Fibroblast of skin of scalp (primary cell): ENCODE measurements around the gene WWP2.
"Not testable (repeated sequence)": the region's sequence is repeated elsewhere in the genome, so short reads cannot be mapped to it uniquely, and the experiment has no call there.

Experiments used
- DNase-seq: peaks from one replicate; pipeline ENCODE4 v3.0.0-alpha.2; 2013

WWP2 gene

DNA sequence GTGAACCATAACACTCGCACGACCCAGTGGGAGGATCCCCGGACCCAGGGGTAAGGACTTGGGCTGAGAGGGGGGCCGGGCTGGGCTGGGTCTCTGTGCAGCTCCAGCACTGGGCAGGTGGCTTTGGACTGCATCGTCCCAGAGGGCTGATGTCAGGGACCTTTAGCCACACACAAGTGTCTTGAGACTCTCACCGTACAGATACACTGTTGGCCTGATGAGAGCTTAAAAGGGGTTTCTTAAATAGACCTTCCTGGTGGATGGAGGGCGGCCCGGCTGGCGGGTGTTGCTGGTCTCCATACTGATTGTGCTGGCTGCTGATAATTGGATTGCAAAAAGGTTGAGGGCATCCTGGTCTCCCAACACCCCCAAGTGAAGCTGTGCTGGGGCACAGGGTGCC lies 167.3 kb downstream of the WWP2 start:
- DNase-seq = no peak

GRCh38 chr16:69930117-69930776 lies 168.1 kb downstream of the WWP2 start:
- DNase-seq = peak; percentile 72

DNA sequence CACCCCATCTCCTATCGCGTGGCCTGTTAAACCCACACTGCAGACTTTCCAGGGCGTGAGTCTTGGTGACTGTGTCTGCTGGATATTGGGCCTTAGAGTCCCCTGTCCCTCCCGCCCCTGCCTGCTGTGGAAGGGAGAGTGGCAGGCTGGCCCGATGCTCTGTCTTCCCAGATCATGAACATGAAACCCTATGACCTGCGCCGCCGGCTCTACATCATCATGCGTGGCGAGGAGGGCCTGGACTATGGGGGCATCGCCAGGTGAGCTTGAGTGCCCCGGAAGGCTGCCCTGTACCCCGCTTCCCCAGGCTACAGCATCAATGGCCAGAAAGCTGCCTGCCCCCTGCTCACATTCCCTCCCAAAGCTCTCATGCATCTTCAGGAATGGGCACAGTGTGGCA lies 169.5 kb downstream of the WWP2 start:
- no peak for DNase-seq

- no peak for DNase-seq
Measured at GRCh38 chr16:69932228-69932627, 170.1 kb downstream of the WWP2 start.

DNA sequence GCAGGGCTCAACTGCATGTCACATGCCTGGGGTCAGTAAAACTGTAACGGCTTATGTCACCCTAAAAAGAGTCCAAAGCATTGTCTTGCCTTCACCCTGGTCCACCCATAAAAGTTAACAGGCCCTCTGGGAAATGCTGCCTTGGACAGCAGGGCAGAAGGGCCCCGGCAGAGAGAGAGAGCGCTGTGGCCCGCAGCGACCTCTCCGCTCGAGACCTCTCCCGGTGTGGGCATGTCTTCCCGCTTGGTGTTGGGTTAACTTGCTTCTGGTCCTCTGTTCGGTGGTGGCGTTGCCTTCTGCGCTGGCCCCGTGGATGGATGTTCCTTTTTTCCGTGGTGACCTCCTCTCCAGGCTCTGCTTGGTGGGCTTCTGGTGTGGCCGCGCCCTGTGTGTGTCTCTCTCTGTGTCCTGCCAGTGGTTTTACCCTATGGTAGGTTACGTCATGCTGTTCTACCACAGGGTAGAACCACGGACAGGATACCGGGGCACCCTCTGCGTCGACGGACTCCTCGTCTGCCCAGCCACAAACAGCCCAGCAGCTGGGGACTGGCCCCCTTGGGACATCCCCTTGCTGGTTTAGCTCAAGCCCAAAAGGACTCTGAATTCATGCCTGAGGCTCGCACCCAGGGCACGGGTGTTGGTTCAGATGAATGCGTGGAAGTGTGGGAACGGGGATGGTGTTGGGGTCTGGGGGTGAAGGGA lies 170.7 kb downstream of the WWP2 start:
- no peak for DNase-seq

- no peak for DNase-seq
Measured at GRCh38 chr16:69934044-69934443, 171.9 kb downstream of the WWP2 start.

DNA sequence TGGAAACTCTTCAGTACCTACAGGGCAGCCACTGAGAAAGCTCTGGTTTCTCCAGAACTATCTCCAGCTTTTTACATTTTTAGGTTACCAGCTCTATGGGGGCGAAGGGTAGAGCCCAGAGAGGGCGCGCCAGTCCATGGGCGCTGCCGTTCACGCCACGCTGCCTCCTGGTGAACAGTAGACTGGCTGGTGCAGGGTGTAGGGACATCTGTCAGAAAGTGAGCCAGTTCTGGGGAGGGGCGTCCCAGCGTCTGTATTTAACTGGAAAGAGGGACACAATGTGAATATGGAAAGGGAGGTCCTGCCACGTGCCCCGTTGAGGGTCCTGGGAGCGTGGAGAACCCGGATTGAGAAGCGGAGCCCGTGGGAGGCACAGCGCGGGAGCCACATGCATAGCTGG lies 172.6 kb downstream of the WWP2 start:
- DNase-seq = no peak

DNA sequence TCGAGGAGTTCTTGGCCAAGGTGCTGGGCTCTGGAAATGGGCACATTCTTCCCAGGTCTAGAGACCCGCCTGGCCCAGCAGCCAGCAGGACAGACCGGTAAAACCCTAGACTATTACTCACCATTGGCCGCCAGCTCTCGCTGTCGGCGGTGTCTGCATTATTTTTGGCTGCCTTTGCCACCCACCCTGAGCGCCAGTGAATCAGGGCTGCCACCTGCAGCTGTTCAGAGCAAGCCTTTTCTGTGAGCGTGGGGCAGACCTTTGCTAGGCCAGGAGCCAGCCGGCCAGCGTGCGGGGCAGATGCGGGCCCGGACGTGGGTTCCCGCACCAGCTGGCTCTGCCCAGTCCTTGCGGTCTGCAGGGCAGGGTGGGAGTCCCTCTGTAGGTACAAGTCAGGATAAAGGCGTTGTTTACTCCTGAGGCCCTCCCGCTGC lies 173.2 kb downstream of the WWP2 start:
- no peak for DNase-seq

DNA sequence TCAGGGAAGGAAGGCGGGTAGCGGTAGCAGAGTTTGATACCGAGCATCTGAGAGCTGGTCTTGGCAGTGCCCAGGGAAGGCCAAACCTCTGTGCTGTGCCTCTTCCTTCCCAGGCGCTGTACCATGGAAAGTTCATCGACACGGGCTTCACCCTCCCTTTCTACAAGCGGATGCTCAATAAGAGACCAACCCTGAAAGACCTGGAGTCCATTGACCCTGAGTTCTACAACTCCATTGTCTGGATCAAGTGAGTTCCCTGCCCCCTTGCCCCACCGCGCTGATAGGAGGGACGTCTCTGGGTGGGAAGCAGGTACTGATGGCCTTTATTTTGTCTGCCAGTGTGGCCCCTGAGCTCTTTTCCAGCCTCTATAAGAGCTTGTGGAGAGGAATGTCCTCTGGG lies 173.6 kb downstream of the WWP2 start:
- no peak for DNase-seq

GRCh38 chr16:69936252-69936651 lies 174.1 kb downstream of the WWP2 start:
- no peak for DNase-seq

- no peak for DNase-seq
Measured at GRCh38 chr16:69936751-69937211, 174.6 kb downstream of the WWP2 start.

DNA sequence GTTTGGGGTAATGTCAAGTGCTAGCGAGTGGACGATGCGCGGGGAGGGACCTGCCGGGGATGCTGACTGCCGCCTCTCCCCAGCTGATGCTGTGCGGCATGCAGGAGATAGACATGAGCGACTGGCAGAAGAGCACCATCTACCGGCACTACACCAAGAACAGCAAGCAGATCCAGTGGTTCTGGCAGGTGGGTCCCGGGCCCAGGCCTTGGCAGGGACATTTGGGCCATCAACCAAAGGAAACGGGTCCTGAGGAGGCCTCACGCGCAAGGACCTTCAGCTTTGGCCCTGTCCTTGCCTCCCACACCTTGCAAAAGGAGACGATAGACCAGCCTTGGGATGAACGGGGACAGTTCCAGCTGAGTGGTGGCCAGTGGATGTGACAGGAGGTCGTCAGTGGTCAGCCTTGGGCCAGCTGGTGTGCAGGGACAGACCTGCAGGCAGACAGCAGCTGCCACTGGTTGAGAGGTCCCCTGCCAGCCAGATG lies 175.4 kb downstream of the WWP2 start:
- DNase-seq = peak; percentile 51

GRCh38 chr16:69938981-69939820 lies 177.1 kb downstream of the WWP2 start:
- no peak for DNase-seq

GRCh38 chr16:69939821-69940585 lies 177.9 kb downstream of the WWP2 start:
- no peak for DNase-seq

GRCh38 chr16:69940676-69941075 lies 178.5 kb downstream of the WWP2 start:
- no peak for DNase-seq

GRCh38 chr16:69941251-69942098 lies 179.3 kb downstream of the WWP2 start:
- no peak for DNase-seq

- no peak for DNase-seq
Measured at GRCh38 chr16:69942099-69942491, 180.0 kb downstream of the WWP2 start.

- no peak for DNase-seq
Measured at GRCh38 chr16:69942627-69943170, 180.6 kb downstream of the WWP2 start.

- DNase-seq = not testable (repeated sequence)
Measured at GRCh38 chr16:69943241-69944036, 181.3 kb downstream of the WWP2 start.

- DNase-seq = not testable (repeated sequence)
Measured at GRCh38 chr16:69950411-69950810, 188.3 kb downstream of the WWP2 start.
